Gastroesophageal sphincter (tissue), 4 donors: ENCODE results near the gene AQP6. TPM values are rescaled to one million over a fixed set of nuclear protein-coding genes. Genes with fewer than 3 reads are reported as not detected.
A peak's percentile ranks its signal among the peaks of the same experiment; 100 is the strongest.

Experiments
- ATAC-seq: fragments of 150-250 bp; one replicate; pipeline ENCODE4 v1.9.1; 2016; ENCODE audit warnings: mild to moderate bottlenecking, moderate library complexity
- H3K27ac ChIP-seq, 4 donors: fragments of 200-600 bp; sonication (generic) in 3 of 4; 1 replicate in 3 of 4; 2 replicates in 1 of 4; pipeline ENCODE4 v1.5.1; 2016 to 2019
- H3K27me3 ChIP-seq: fragments of 200-600 bp; sonication (generic); one replicate; pipeline ENCODE4 v1.5.1; 2019
- H3K36me3 ChIP-seq, 2 donors: fragments of 200-600 bp; sonication (generic); one replicate each; pipeline ENCODE4 v1.5.1; 2019; ENCODE audit warnings: control low read depth in 1 of 2
- H3K4me1 ChIP-seq, 3 donors: fragments of 200-600 bp; sonication (generic); 1 replicate in 2 of 3; 2 replicates in 1 of 3; pipeline ENCODE4 v1.5.1; 2016 to 2019; ENCODE audit warnings: control low read depth in 2 of 3
- H3K4me3 ChIP-seq, 2 donors: fragments of 200-600 bp; sonication (generic); one replicate each; pipeline ENCODE4 v1.5.1; 2019; ENCODE audit warnings: mild to moderate bottlenecking in 1 of 2, moderate library complexity in 1 of 2
- H3K9me3 ChIP-seq, 3 donors: fragments of 200-600 bp; sonication (generic); one replicate each; pipeline ENCODE4 v1.5.1; 2017 to 2019; ENCODE audit warnings: control low read depth in 2 of 3
- CTCF ChIP-seq, 4 experiments: fragments of 200-600 bp in 2 of 4; fragments of 450-650 bp in 2 of 4; sonication (generic) in 1 of 4; IDR thresholded peaks; one replicate each; pipeline ENCODE4 v1.5.1; 2017 to 2019; ENCODE audit warnings: antibody characterized with exemption in 4 of 4, mild to moderate bottlenecking in 2 of 4, moderate library complexity in 2 of 4
- EP300 ChIP-seq: sonication (generic); formaldehyde crosslinking; IDR thresholded peaks from one replicate; pipeline ENCODE4 v1.6.1; 2017; ENCODE audit warnings: antibody characterized with exemption, mild to moderate bottlenecking
- POLR2A ChIP-seq, 2 donors: fragments of 450-650 bp; IDR thresholded peaks; one replicate each; pipeline ENCODE4 v1.6.1; 2017; ENCODE audit warnings: antibody characterized with exemption in 2 of 2, mild to moderate bottlenecking in 2 of 2, moderate library complexity in 1 of 2
- POLR2AphosphoS5 ChIP-seq: sonication (generic); formaldehyde crosslinking; IDR thresholded peaks from one replicate; pipeline ENCODE4 v1.6.1; 2017; ENCODE audit warnings: antibody characterized with exemption
- WGBS, 2 donors: methylation state at CpG; one replicate each; pipeline ENCODE4 v1.1.5; 2018; ENCODE audit warnings: low coverage in 1 of 2; 5-methylcytosine and 5-hydroxymethylcytosine counted together
- total RNA-seq, 4 donors: library from RNA; depleted of rRNA; stranded (reverse); fragments of >200 nt; gene quantifications; one replicate each; pipeline ENCODE4 v1.1.0, GENCODE V29; 2016

Gene AQP6
- total RNA-seq, 4 donors from 2014 or later: not detected

GRCh38 chr12:49957570-49957967 lies 15.2 kb upstream of the AQP6 start:
- Histone ChIP-seq H3K36me3 (no peaks in the 10 kb centered on the region), H3K4me1 (peaks cover 0 to 15% (median 6%) of the 10 kb centered on the region in 3 donors), H3K27me3 (peaks cover 89% of the 10 kb centered on the region), H3K9me3 (no peaks in the 10 kb centered on the region), H3K27ac (no peak overlapping the region), H3K4me3 (no peak overlapping the region)
- no peak for ATAC-seq
- no peak for TF ChIP-seq CTCF (IDR thresholded peaks at IDR 0.05)
- no peak for TF ChIP-seq EP300
- no peak for TF ChIP-seq POLR2A (IDR thresholded peaks at IDR 0.05)
- TF ChIP-seq POLR2AphosphoS5: no peak

- Histone ChIP-seq H3K4me3 (no peak overlapping the region), H3K27me3 (peaks cover 67% of the 10 kb centered on the region), H3K36me3 (no peaks in the 10 kb centered on the region), H3K4me1 (peaks cover 0 to 15% (median 6%) of the 10 kb centered on the region in 3 donors), H3K9me3 (no peaks in the 10 kb centered on the region), H3K27ac (no peak overlapping the region)
- TF ChIP-seq EP300 (no peak), POLR2AphosphoS5 (no peak), CTCF (IDR thresholded peaks at IDR 0.05) (no peak)
- no peak for ATAC-seq
- 48% methylated on average over 5 of the region's 11 CpGs; no CpG with 5 or more reads in 1 of the 2 donors for WGBS, 2 donors
Measured at GRCh38 chr12:49959685-49960473, 12.9 kb upstream of the AQP6 start.

- Histone ChIP-seq H3K27me3 (peaks cover 60% of the 10 kb centered on the region), H3K9me3 (no peaks in the 10 kb centered on the region), H3K36me3 (no peaks in the 10 kb centered on the region), H3K4me1 (peaks cover 0 to 15% (median 6%) of the 10 kb centered on the region in 3 donors), H3K4me3 (peak overlapping the region in 1 of 2 donors; percentile 50), H3K27ac (no peak overlapping the region)
- WGBS, 2 donors: 53 to 100% methylated on average over 1 to 7 of the region's 13 CpGs
- TF ChIP-seq POLR2A (IDR thresholded peaks at IDR 0.05) (no peak), POLR2AphosphoS5 (no peak), CTCF (IDR thresholded peaks at IDR 0.05) (no peak), EP300 (no peak)
- ATAC-seq: no peak
Measured at GRCh38 chr12:49960474-49961110, 12.2 kb upstream of the AQP6 start.

- Histone ChIP-seq H3K9me3 (no peaks in the 10 kb centered on the region), H3K27me3 (peaks cover 52% of the 10 kb centered on the region), H3K27ac (no peak within 1 kb of the TSS), H3K4me1 (peaks cover 0 to 15% (median 6%) of the 10 kb centered on the region in 3 donors), H3K36me3 (no peaks in the 10 kb centered on the region), H3K4me3 (peak within 1 kb of the TSS in 1 of 2 donors; percentile 50)
- ATAC-seq: peak; percentile 22
- TF ChIP-seq POLR2AphosphoS5: no peak
- TF ChIP-seq CTCF (IDR thresholded peaks at IDR 0.05): no peak
- no peak for TF ChIP-seq POLR2A (IDR thresholded peaks at IDR 0.05)
- TF ChIP-seq EP300: no peak
- WGBS, 2 donors: no CpG with 5 or more reads among the region's 111 CpGs
Measured at GRCh38 chr12:49961111-49961922, 11.4 kb upstream of the AQP6 start, which contains the start of gene AQP5. Gene AQP5, plus strand, starts transcription at chr12:49961872. Its CDS starts 146 bp downstream, at chr12:49962018.
